GM12865 (cell line): ENCODE results near the gene KASH5.

Source experiments
- DNase-seq: peaks from one replicate; pipeline ENCODE4 v3.0.0; 2010; ENCODE audit warnings: low read depth
- H3K4me3 ChIP-seq: 2 replicates; pipeline ENCODE4 v1.5.1; 2011; ENCODE audit warnings: mild to moderate bottlenecking, low read depth, low read length, control low read depth
- TF ChIP-seq, protein P1 (sequence below): IDR thresholded peaks from 2 replicates; pipeline ENCODE4 v1.5.1; 2011; ENCODE audit warnings: low read length, control low read depth, low read depth, inconsistent platforms; ENCODE audit not compliant: insufficient read depth; ENCODE audit errors: missing control alignments

The KASH5 gene

DNA sequence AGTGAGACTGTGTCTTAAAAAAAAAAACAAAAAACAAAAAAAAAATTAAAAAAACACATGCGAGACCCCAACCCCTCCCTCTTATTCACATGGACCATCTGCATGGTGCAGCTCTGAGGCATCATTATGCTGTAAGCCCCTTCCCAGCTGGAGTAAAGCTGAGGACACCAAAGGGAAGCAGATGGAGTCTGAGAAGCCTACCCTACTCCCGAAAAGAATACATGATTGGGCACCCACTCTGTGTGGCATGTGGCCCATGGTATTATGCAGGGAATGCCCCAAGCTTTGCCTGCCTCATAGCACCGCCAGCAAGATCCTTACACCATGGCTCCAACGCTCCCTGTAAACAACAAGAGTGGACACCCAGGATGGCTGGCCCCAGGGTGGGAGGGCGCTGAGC, 30.5 kb downstream of the KASH5 start:
- no peak overlapping the region for H3K4me3 ChIP-seq
- no peak for DNase-seq
- TF ChIP-seq, protein P1, sequence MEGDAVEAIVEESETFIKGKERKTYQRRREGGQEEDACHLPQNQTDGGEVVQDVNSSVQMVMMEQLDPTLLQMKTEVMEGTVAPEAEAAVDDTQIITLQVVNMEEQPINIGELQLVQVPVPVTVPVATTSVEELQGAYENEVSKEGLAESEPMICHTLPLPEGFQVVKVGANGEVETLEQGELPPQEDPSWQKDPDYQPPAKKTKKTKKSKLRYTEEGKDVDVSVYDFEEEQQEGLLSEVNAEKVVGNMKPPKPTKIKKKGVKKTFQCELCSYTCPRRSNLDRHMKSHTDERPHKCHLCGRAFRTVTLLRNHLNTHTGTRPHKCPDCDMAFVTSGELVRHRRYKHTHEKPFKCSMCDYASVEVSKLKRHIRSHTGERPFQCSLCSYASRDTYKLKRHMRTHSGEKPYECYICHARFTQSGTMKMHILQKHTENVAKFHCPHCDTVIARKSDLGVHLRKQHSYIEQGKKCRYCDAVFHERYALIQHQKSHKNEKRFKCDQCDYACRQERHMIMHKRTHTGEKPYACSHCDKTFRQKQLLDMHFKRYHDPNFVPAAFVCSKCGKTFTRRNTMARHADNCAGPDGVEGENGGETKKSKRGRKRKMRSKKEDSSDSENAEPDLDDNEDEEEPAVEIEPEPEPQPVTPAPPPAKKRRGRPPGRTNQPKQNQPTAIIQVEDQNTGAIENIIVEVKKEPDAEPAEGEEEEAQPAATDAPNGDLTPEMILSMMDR: no peak

DNA sequence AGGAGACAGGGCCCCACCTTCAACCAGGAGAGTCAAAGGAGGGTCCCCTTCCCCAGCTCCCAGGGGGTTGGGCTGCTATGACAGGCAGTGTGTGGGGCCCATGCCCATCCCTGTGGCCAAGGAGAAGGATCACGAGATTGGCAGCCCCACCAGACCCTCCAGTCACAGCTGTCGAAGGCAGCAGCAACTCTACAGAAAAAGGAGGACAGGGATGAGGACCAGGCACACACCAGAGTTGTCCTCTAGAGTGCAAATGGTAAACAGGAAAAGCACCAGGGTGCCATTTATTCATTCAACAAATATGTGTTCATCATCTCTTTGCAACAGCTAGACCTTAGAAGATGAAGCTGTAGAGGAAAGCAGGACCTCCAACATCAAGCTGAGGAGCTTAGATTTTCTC, 31.1 kb downstream of the KASH5 start:
- H3K4me3 ChIP-seq: no peak overlapping the region
- TF ChIP-seq, protein P1: no peak
- DNase-seq: no peak

DNA sequence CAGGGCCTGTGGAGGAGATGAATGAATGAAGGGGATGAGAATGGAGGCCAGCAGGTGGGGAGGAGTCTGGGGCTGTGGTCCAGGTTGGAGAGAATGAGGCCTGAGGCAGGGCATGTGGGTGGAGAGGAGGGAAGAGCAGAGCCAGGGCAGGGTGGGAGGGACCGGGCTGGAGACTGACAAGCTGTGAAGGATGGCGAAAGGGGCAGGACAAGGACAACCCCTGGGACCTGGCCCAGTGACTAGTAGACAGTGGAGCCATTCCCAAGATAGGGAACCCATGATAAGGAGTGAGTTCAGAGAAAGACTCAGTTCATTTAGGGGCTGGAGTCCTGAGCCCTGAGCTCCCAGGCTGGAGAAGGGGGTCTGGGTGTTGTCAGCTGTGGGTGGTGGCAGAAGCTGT, 32.2 kb downstream of the KASH5 start:
- no peak overlapping the region for H3K4me3 ChIP-seq
- no peak for DNase-seq
- TF ChIP-seq, protein P1: no peak

DNA sequence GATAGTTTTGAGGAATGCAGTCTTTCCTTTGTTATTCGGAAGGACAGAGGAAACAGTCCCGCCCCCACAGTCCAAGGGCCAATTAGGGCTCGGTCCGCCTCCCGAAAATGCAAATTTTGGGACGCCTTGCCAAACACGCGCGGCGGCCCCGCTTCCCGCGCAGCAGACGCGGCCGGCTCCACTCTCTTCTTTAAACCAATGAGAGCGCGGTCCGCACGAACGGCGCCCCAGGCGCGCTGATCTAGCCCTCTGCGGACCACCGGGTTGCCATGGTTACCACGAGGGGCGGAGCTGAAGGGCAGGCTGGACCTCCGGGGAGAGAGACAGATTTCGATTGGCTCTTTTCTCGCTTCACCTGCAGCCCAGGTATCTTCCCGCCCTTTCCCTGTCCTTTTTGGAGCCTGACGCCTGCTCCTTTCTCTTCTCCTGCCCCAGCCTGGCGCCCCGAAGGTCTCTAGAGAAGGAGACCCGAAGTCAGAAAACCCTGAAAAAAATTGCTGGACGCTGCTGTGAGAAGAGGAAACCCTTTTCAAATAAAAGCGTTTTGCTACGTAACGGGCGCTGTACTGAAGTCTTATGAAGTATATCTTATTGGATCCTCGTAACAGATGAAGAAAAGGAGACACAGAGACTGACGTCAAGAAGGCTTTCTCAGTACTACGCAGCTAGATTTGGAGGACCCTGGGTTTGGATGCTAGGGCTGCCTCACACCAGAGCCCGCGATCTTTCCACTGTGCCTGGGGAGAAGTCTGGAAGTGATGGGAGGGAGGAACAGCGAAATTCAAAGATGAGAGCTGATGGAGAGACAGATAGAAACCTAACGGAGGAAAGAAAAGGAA, 33.2 kb downstream of the KASH5 start:
- TF ChIP-seq, protein P1: no peak
- no peak overlapping the region for H3K4me3 ChIP-seq

DNA sequence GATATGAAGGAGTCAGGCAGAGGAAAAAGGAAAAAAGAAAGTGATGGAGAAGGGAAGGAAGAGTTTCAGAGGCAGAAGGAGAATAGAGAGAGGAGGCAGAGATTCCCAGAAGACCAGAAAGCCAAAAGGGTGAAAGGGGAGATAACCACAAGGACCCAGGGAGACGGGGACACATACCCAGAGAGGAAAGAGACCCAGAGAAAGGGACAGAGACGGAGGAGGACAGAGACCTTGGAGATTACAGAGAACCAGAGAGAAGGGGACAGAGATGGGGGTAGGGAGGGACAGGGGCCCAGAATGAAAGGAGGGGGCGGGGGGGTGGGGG, 33.8 kb downstream of the KASH5 start:
- TF ChIP-seq, protein P1: no peak
- no peak overlapping the region for H3K4me3 ChIP-seq
- no peak for DNase-seq

More for the DNA sequence above, 33.2 kb downstream of the KASH5 start:
- no peak for DNase-seq

DNA sequence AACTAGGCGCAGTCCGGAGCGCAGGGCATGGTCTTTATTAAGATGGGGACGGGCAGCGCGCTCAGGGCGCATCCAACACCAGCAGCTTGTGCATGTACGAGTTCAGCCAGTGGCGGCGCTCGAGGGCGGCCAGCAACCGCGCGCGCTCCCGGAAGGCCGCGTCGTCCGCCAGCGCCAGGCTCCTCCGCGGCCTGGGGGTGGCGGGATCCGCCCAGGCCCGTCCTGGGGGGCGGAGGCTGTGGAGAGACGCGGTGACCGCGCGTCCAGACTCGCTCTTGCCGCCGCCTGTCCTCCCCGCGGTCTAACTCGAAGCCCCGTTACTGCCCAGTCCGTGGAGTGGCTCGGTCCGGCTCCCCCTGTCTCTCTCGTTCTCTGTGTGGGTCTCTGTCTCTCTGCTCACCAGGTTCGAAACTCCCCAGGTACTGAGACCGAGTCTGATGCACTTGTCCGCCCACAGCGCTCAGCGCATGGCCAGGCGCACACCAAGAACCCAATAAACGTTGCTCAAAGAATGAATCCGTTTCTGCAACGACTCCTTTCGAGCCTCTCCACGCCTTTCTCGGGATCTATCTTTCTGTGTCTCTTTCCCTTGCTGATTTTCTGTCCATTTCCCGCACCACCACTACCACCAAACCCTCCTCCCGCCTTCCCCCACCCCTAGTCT, 34.5 kb downstream of the KASH5 start:
- H3K4me3 ChIP-seq: no peak overlapping the region
- TF ChIP-seq, protein P1: peak; percentile 43
- peak; percentile 38 for DNase-seq
